Measurements from ENCODE around the gene TAF1C. TPM values are rescaled to one million over a fixed set of nuclear protein-coding genes. Genes with fewer than 3 reads are reported as not detected.

TAF1C gene
- total and polyA plus RNA-seq, 2 donors from 2014 or later, result 24.7 to 64.7 TPM

DNA sequence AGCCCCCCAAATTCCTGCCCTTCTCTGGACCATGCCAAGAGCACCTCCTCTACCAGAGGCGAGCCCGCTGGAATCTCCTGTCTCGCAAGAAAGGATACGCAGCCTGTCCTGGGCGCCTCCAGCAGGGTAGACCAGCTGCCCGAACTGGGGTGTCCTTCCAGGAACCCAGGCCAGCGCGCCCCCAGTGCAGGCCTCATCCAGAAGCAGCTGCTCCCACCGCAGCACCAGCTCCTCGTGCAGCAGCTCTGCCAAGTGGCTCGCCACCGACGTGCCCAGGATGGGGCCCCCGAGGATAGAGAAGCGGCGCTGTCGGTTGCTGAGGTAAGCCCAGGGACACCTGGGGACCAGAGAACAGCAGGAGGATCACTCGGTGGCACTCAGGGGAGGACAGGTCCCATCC is 4.8 kb downstream of the TAF1C start:
- no peak for DNase-seq
- intact Hi-C loops (cut with DNase I), result no loop called here
- Histone ChIP-seq H3K27me3 (ENCODE audit: control insufficient read depth, insufficient read depth, low read length) (no peaks in the 10 kb centered on the region), H3K9me3 (ENCODE audit: control insufficient read depth in 2 of 3, insufficient read depth in 1 of 3, low read length in 3 of 3) (no peaks in the 10 kb centered on the region), H3K4me1 (ENCODE audit: control insufficient read depth in 2 of 3, insufficient read depth in 2 of 3, low read depth in 1 of 3, low read length in 3 of 3) (peaks cover 0 to 15% (median 13%) of the 10 kb centered on the region in 3 donors), H3K27ac (ENCODE audit: low read depth in 2 of 2, low read length in 2 of 2) (no peak overlapping the region), H3K4me3 (ENCODE audit: low read length in 3 of 3) (no peak overlapping the region), H3K36me3 (ENCODE audit: control insufficient read depth in 2 of 3, insufficient read depth in 3 of 3, low read length in 3 of 3) (peaks cover 2 to 31% (median 3%) of the 10 kb centered on the region in 3 donors), H3K9ac (ENCODE audit: low read length in 3 of 3) (no peak overlapping the region)
- FAIRE-seq, result no peak
- TF ChIP-seq CTCF (IDR thresholded peaks at IDR 0.05; ENCODE audit: borderline replicate concordance, extremely low read depth, insufficient read depth), result no peak

DNA sequence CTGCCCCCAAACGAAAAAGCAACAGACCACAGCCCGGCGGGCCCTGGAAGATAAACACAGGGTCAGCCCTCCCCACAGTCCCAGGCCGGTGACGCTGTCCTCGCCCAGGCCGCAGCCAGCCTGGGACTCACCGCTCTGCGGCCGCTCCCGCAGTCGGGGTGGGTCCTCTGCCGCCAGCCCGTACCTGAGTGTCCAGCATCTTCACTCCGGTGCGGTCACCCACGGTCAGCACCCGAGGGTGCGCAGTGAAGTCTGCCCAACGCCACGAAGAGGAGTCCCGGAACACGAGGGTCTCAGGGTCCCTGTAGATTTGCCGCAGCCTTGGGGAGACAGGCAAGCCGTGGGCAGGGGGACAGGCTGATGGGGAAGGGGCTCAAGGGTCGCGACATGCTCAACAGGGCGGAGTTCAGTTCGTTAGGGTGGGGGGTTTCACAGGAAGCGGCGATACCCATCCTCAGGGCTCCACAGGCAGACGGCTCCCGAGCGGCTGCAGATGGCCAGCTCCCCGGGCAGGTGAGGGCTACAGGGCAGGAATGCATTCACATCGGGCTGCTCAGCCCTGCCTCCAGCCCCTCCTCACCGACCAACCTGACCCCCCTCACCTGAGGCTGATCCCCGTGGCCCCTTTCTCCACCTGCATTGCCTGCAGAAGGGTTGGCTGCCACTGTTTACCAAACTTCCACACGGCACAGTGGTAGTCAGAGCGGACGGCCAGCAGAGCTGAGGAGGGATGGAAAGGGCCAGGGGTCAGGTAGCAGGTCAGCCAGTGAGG is 5.5 kb downstream of the TAF1C start:
- Histone ChIP-seq H3K9ac (ENCODE audit: low read length in 3 of 3) (no peak overlapping the region), H3K36me3 (ENCODE audit: control insufficient read depth in 2 of 3, insufficient read depth in 3 of 3, low read length in 3 of 3) (peaks cover 2 to 31% (median 3%) of the 10 kb centered on the region in 3 donors), H3K4me1 (ENCODE audit: control insufficient read depth in 2 of 3, insufficient read depth in 2 of 3, low read depth in 1 of 3, low read length in 3 of 3) (peaks cover 2 to 23% (median 21%) of the 10 kb centered on the region in 3 donors), H3K27me3 (ENCODE audit: control insufficient read depth, insufficient read depth, low read length) (no peaks in the 10 kb centered on the region), H3K9me3 (ENCODE audit: control insufficient read depth in 2 of 3, insufficient read depth in 1 of 3, low read length in 3 of 3) (no peaks in the 10 kb centered on the region), H3K27ac (ENCODE audit: low read depth in 2 of 2, low read length in 2 of 2) (no peak overlapping the region), H3K4me3 (ENCODE audit: low read length in 3 of 3) (no peak overlapping the region)
- DNase-seq (no peak), FAIRE-seq (no peak)
- no peak for TF ChIP-seq CTCF (IDR thresholded peaks at IDR 0.05; ENCODE audit: borderline replicate concordance, extremely low read depth, insufficient read depth)
- intact Hi-C loops (cut with DNase I), result no loop called here

DNA sequence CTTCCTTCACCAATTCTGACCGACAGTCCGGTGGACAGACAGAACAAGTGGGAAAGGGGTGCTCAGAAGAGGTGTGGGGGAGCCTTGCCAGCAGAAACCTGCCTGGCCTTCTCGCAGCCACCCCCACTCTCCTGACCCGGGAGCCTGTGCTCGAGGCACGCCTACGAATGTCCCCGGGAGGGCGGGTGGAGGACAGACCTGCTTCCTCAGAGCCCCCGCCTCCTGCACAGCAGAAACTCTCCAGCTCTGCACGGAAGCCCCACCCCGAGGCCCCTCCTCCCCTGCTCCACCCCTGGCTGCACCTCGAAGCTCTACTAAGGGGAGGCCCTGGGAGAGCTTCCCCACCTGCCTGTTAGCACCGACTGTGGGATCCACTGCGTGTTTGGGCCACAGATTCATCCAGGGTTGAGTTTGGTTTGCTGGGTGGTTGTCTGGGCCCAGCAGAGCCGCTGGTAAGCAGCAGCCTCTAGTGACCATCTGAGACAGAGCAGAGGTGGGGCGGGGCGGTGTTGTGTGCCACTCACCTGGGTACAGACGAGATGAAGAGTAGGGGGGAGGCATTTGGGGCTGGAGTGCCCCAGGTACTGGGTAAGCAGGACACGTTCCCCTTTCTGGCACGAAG is 6.2 kb downstream of the TAF1C start:
- Histone ChIP-seq H3K4me1 (ENCODE audit: control insufficient read depth in 2 of 3, insufficient read depth in 2 of 3, low read depth in 1 of 3, low read length in 3 of 3) (peaks cover 2 to 26% (median 19%) of the 10 kb centered on the region in 3 donors), H3K36me3 (ENCODE audit: control insufficient read depth in 2 of 3, insufficient read depth in 3 of 3, low read length in 3 of 3) (peaks cover 2 to 31% (median 3%) of the 10 kb centered on the region in 3 donors), H3K4me3 (ENCODE audit: low read length in 3 of 3) (no peak overlapping the region), H3K27ac (ENCODE audit: low read depth in 2 of 2, low read length in 2 of 2) (no peak overlapping the region), H3K27me3 (ENCODE audit: control insufficient read depth, insufficient read depth, low read length) (no peaks in the 10 kb centered on the region), H3K9ac (ENCODE audit: low read length in 3 of 3) (no peak overlapping the region), H3K9me3 (ENCODE audit: control insufficient read depth in 2 of 3, insufficient read depth in 1 of 3, low read length in 3 of 3) (no peaks in the 10 kb centered on the region)
- TF ChIP-seq CTCF (IDR thresholded peaks at IDR 0.05; ENCODE audit: borderline replicate concordance, extremely low read depth, insufficient read depth), result no peak
- no peak for DNase-seq
- no peak for FAIRE-seq
- intact Hi-C loops (cut with DNase I), result no loop called here
